Left ventricle myocardium inferior (tissue), 1 donor: ENCODE measurements around the gene SHISAL1. TPM values are rescaled to one million over a fixed set of nuclear protein-coding genes. Genes with fewer than 3 reads are reported as not detected.

ENCODE experiments used
- DNase-seq: peaks from one replicate; pipeline ENCODE4 v3.0.0-alpha.2; 2020
- H3K27ac ChIP-seq: fragments of 200-600 bp; replicated peaks from 2 replicates; pipeline ENCODE4 v1.8.0; 2021
- H3K27me3 ChIP-seq: fragments of 200-600 bp; 2 replicates; pipeline ENCODE4 v1.8.0; 2021; ENCODE audit warnings: low read depth
- H3K36me3 ChIP-seq: fragments of 200-600 bp; 2 replicates; pipeline ENCODE4 v1.8.0; 2021
- H3K4me1 ChIP-seq: fragments of 200-600 bp; 2 replicates; pipeline ENCODE4 v1.8.0; 2021
- H3K4me3 ChIP-seq: fragments of 200-600 bp; 2 replicates; pipeline ENCODE4 v1.8.0; 2021; ENCODE audit warnings: mild to moderate bottlenecking, moderate library complexity
- H3K9me3 ChIP-seq: fragments of 200-600 bp; replicated peaks from 2 replicates; pipeline ENCODE4 v1.8.0; 2021
- CTCF ChIP-seq: fragments of 200-600 bp; IDR thresholded peaks from 2 replicates; pipeline ENCODE4 v1.8.0; 2021; ENCODE audit warnings: antibody characterized with exemption, mild to moderate bottlenecking, borderline replicate concordance
- intact Hi-C: fragments of 100-400 bp; cut with micrococcal nuclease; formaldehyde crosslinking; loops from one replicate; pipeline ENCODE4 v1.11.0; 2022
- total RNA-seq: library from RNA; stranded (reverse); fragmentation: NEBNext Ultra II Directional; extraction: Animal tissue kit (Norgen Biotek cat#: 25700); gene quantifications from one replicate; pipeline ENCODE4 v1.2.1, GENCODE V29; 2021
- donor health status: DM: no; HTN: yes; CAD: no; lungs with severe emphysema.

The SHISAL1 gene
- total RNA-seq, 1 donor from 2014 or later = 1.3 TPM

GRCh38 chr22:44214187-44214586 is 98.6 kb downstream of the SHISAL1 start:
- Histone ChIP-seq H3K27ac (no peak overlapping the region), H3K27me3 (peaks cover 18% of the 10 kb centered on the region), H3K4me3 (no peak overlapping the region), H3K36me3 (no peaks in the 10 kb centered on the region), H3K9me3 (peaks cover 28% of the 10 kb centered on the region), H3K4me1 (peaks cover 8% of the 10 kb centered on the region)
- no peak for DNase-seq
- TF ChIP-seq CTCF = no peak
- intact Hi-C loops = no loop called here

GRCh38 chr22:44213489-44214043 is 99.2 kb downstream of the SHISAL1 start:
- peaks cover 8% of the 10 kb centered on the region for H3K4me1 ChIP-seq
- no peak for TF ChIP-seq CTCF
- intact Hi-C loops = no loop called here
- peaks cover 15% of the 10 kb centered on the region for H3K27me3 ChIP-seq
- H3K36me3 ChIP-seq = no peaks in the 10 kb centered on the region
- no peak overlapping the region for H3K27ac ChIP-seq
- peaks cover 34% of the 10 kb centered on the region for H3K9me3 ChIP-seq
- no peak overlapping the region for H3K4me3 ChIP-seq
- DNase-seq = no peak

- no peak overlapping the region for H3K27ac ChIP-seq
- no peak for DNase-seq
- intact Hi-C loops = no loop called here
Observed at GRCh38 chr22:44212936-44213335, 99.8 kb downstream of the SHISAL1 start.

GRCh38 chr22:44211946-44212930 is 100.5 kb downstream of the SHISAL1 start:
- no peak for TF ChIP-seq CTCF
- intact Hi-C loops = no loop called here
- H3K9me3 ChIP-seq = peaks cover 36% of the 10 kb centered on the region
- H3K36me3 ChIP-seq = no peaks in the 10 kb centered on the region
- H3K4me1 ChIP-seq = peaks cover 8% of the 10 kb centered on the region
- no peak overlapping the region for H3K4me3 ChIP-seq
- H3K27me3 ChIP-seq = peaks cover 2% of the 10 kb centered on the region
- DNase-seq = no peak
- no peak overlapping the region for H3K27ac ChIP-seq

More at GRCh38 chr22:44212936-44213335, 99.8 kb downstream of the SHISAL1 start:
- Histone ChIP-seq H3K27me3 (peaks cover 9% of the 10 kb centered on the region), H3K9me3 (peaks cover 36% of the 10 kb centered on the region), H3K4me3 (no peak overlapping the region), H3K36me3 (no peaks in the 10 kb centered on the region), H3K4me1 (peaks cover 8% of the 10 kb centered on the region)
- no peak for TF ChIP-seq CTCF

GRCh38 chr22:44211256-44211945 is 101.3 kb downstream of the SHISAL1 start:
- Histone ChIP-seq H3K4me3 (no peak overlapping the region), H3K27ac (no peak overlapping the region), H3K36me3 (no peaks in the 10 kb centered on the region), H3K27me3 (no peaks in the 10 kb centered on the region), H3K4me1 (peaks cover 8% of the 10 kb centered on the region), H3K9me3 (peaks cover 36% of the 10 kb centered on the region)
- intact Hi-C loops = no loop called here
- DNase-seq = no peak
- no peak for TF ChIP-seq CTCF
